WTC11 (cell line): ENCODE measurements around the gene LRRC75B. TPM values are rescaled to one million over a fixed set of nuclear protein-coding genes. Genes with fewer than 3 reads are reported as not detected.
A peak's percentile ranks its signal among the peaks of the same experiment; 100 is the strongest.

ENCODE experiments used
- ATAC-seq: fragments of 200-7000 bp; cut with Tn5 transposase; 2 replicates; pipeline ENCODE4 v1.10.0; 2021; ENCODE audit warnings: mild to moderate bottlenecking, moderate library complexity
- CTCF ChIA-PET: fragments of 300-600 bp; sonication (Branson Sonifier 250); formaldehyde crosslinking; loops from one replicate; lab custom pipeline; 2021; ENCODE audit warnings: antibody characterized with exemption; lab: Charles Lee
- POLR2A ChIA-PET: fragments of 350-600 bp; sonication (Branson Sonifier 250); formaldehyde crosslinking; loops from one replicate; lab custom pipeline; 2021; ENCODE audit warnings: antibody characterized with exemption; lab: Charles Lee
- DNase-seq: peaks from one replicate; pipeline ENCODE4 v3.0.0; 2021; ENCODE audit warnings: low spot score
- H3K27ac Mint-ChIP-seq: 2 replicates; pipeline ENCODE4 v1.8.0; 2021; ENCODE audit warnings: mixed read lengths
- H3K27me3 Mint-ChIP-seq: 2 replicates; pipeline ENCODE4 v1.8.0; 2021; ENCODE audit warnings: low read depth, mild to moderate bottlenecking, moderate library complexity, mixed read lengths
- H3K36me3 Mint-ChIP-seq: 2 replicates; pipeline ENCODE4 v1.8.0; 2021; ENCODE audit warnings: mixed read lengths
- H3K4me1 Mint-ChIP-seq: 2 replicates; pipeline ENCODE4 v1.8.0; 2022; ENCODE audit warnings: mixed read lengths
- H3K4me3 Mint-ChIP-seq: 2 replicates; pipeline ENCODE4 v1.8.0; 2021; ENCODE audit warnings: mild to moderate bottlenecking, moderate library complexity, mixed read lengths
- H3K9me3 Mint-ChIP-seq: 2 replicates; pipeline ENCODE4 v1.8.0; 2021; ENCODE audit warnings: mixed read lengths
- CREB1 ChIP-seq: sonication (generic); formaldehyde crosslinking; IDR thresholded peaks from 2 replicates; pipeline ENCODE4 v1.8.0; 2023; ENCODE audit warnings: mild to moderate bottlenecking, missing genetic modification reagents
- ELF4 ChIP-seq: sonication (generic); formaldehyde crosslinking; IDR thresholded peaks from 2 replicates; pipeline ENCODE4 v1.8.1; 2022; ENCODE audit warnings: low read depth, mild to moderate bottlenecking, moderate library complexity, missing genetic modification reagents
- FOXK1 ChIP-seq: sonication (generic); formaldehyde crosslinking; IDR thresholded peaks from 2 replicates; pipeline ENCODE4 v1.8.0; 2022; ENCODE audit warnings: mild to moderate bottlenecking, moderate library complexity, missing genetic modification reagents
- GABPB1 ChIP-seq: sonication (generic); formaldehyde crosslinking; IDR thresholded peaks from 2 replicates; pipeline ENCODE4 v1.8.1; 2023; ENCODE audit warnings: mild to moderate bottlenecking, missing genetic modification reagents
- GTF2I ChIP-seq: fragments of 250-450 bp; sonication (Bioruptor Pico); conservative IDR thresholded peaks from 2 replicates; pipeline ENCODE4 v1.4.0; 2021; ENCODE audit warnings: mild to moderate bottlenecking
- IRF2 ChIP-seq: sonication (generic); formaldehyde crosslinking; IDR thresholded peaks from 2 replicates; pipeline ENCODE4 v1.8.0; 2022; ENCODE audit warnings: low read depth, missing genetic modification reagents, borderline replicate concordance
- NR2C2 ChIP-seq: sonication (generic); formaldehyde crosslinking; IDR thresholded peaks from 2 replicates; pipeline ENCODE4 v1.8.0; 2022; ENCODE audit warnings: mild to moderate bottlenecking, missing genetic modification reagents
- RELA ChIP-seq: sonication (generic); formaldehyde crosslinking; IDR thresholded peaks from 2 replicates; pipeline ENCODE4 v1.8.1; 2022; ENCODE audit warnings: missing genetic modification reagents, mild to moderate bottlenecking, borderline replicate concordance
- SP1 ChIP-seq: sonication (generic); formaldehyde crosslinking; conservative IDR thresholded peaks from 2 replicates; pipeline ENCODE4 v1.8.1; 2022; ENCODE audit warnings: missing genetic modification reagents
- TCF7 ChIP-seq: sonication (generic); formaldehyde crosslinking; IDR thresholded peaks from 2 replicates; pipeline ENCODE4 v1.8.0; 2022; ENCODE audit warnings: mild to moderate bottlenecking, low read depth, missing genetic modification reagents, moderate library complexity
- ZNF121 ChIP-seq: sonication (generic); formaldehyde crosslinking; IDR thresholded peaks from 2 replicates; pipeline ENCODE4 v1.8.0; 2023; ENCODE audit warnings: missing genetic modification reagents
- ZNF671 ChIP-seq: fragments of 250-450 bp; sonication (Bioruptor Pico); IDR thresholded peaks from 2 replicates; pipeline ENCODE4 v1.8.0; 2021; ENCODE audit warnings: mild to moderate bottlenecking
- total RNA-seq: library from RNA; stranded (reverse); gene quantifications from 3 replicates; pipeline ENCODE4 v1.2.3, GENCODE V29; 2021
- TF ChIP-seq, protein P1 (sequence below): sonication (generic); formaldehyde crosslinking; IDR thresholded peaks from 2 replicates; pipeline ENCODE4 v1.8.0; 2022; ENCODE audit warnings: mild to moderate bottlenecking, missing genetic modification reagents
- TF ChIP-seq, protein P2 (sequence below): sonication (generic); formaldehyde crosslinking; IDR thresholded peaks from 2 replicates; pipeline ENCODE4 v1.8.1; 2022; ENCODE audit warnings: mild to moderate bottlenecking, missing genetic modification reagents, moderate library complexity, borderline replicate concordance
- TF ChIP-seq, protein P3 (sequence below): sonication (generic); formaldehyde crosslinking; IDR thresholded peaks from 2 replicates; pipeline ENCODE4 v1.8.1; 2022; ENCODE audit warnings: missing genetic modification reagents, borderline replicate concordance
- TF ChIP-seq, protein P4 (sequence below): sonication (generic); formaldehyde crosslinking; IDR thresholded peaks from 2 replicates; pipeline ENCODE4 v1.8.0; 2023; ENCODE audit warnings: mild to moderate bottlenecking, missing genetic modification reagents
- TF ChIP-seq, protein P5 (sequence below): fragments of 200-600 bp; IDR thresholded peaks from 2 replicates; pipeline ENCODE4 v1.8.0; 2022; ENCODE audit warnings: antibody characterized with exemption
- TF ChIP-seq, protein P6 (sequence below): fragments of 250-450 bp; sonication (Bioruptor Pico); IDR thresholded peaks from 2 replicates; pipeline ENCODE4 v1.9.0; 2021; ENCODE audit warnings: mild to moderate bottlenecking
- TF ChIP-seq, protein P7 (sequence below): sonication (generic); formaldehyde crosslinking; IDR thresholded peaks from 2 replicates; pipeline ENCODE4 v1.8.1; 2023; ENCODE audit warnings: mild to moderate bottlenecking, missing genetic modification reagents, moderate library complexity

Gene LRRC75B
- total RNA-seq, 1 experiment from 2014 or later = 19.2 TPM

DNA sequence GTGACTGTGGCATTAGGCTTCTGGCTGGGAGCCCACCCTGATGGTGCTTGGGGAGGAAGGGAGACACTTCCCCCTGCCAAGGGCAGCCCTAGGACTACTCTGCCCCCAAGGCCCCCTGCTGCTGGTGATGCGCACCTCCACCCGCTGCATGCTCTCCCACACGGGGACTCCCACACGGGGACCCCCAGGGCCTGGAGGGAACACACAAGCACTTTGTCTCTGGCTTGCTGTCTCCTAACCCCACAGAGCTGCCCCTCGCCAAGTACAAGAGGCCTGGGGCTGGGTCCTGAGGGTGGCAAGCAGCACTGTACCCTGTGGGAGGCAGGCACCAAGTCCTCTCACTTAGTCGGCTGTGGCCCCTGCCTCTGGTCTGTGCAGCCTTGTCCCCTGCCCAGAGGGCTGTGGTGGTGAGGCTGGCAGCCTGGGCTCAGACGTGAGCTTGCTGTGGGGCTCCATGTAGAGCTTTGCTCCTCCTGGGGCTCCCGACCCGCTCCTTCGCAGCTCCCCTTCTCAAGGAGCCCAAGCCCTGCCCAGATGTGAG lies 7.9 kb downstream of the LRRC75B start:
- Mint-ChIP-seq H3K36me3 (no peaks in the 10 kb centered on the region), H3K27me3 (no peaks in the 10 kb centered on the region), H3K9me3 (no peaks in the 10 kb centered on the region), H3K27ac (no peak overlapping the region), H3K4me3 (no peak overlapping the region), H3K4me1 (no peaks in the 10 kb centered on the region)
- no peak for ATAC-seq
- POLR2A ChIA-PET = interaction anchor here (0.6 to 1.3 kb wide), 2 partner anchors 8 to 480 kb away, joined by 3 to 4 read pairs; partner anchors contain the start of gene LRRC75B
- DNase-seq = no peak
- CTCF ChIA-PET = interaction anchor here (1.0 to 1.2 kb wide), 2 partner anchors 8 to 188 kb away, joined by 3 read pairs; partner anchors contain the start of gene LRRC75B
- TF ChIP-seq, protein P1, sequence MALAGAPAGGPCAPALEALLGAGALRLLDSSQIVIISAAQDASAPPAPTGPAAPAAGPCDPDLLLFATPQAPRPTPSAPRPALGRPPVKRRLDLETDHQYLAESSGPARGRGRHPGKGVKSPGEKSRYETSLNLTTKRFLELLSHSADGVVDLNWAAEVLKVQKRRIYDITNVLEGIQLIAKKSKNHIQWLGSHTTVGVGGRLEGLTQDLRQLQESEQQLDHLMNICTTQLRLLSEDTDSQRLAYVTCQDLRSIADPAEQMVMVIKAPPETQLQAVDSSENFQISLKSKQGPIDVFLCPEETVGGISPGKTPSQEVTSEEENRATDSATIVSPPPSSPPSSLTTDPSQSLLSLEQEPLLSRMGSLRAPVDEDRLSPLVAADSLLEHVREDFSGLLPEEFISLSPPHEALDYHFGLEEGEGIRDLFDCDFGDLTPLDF = no peak
- TF ChIP-seq ZNF671 (CRISPR knock-in tag) (no peak), ZNF121 (no peak), NR2C2 (CRISPR knock-in tag) (no peak), FOXK1 (CRISPR knock-in tag) (no peak), SP1 (CRISPR knock-in tag) (no peak)
- TF ChIP-seq, protein P2, sequence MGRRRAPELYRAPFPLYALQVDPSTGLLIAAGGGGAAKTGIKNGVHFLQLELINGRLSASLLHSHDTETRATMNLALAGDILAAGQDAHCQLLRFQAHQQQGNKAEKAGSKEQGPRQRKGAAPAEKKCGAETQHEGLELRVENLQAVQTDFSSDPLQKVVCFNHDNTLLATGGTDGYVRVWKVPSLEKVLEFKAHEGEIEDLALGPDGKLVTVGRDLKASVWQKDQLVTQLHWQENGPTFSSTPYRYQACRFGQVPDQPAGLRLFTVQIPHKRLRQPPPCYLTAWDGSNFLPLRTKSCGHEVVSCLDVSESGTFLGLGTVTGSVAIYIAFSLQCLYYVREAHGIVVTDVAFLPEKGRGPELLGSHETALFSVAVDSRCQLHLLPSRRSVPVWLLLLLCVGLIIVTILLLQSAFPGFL = no peak

DNA sequence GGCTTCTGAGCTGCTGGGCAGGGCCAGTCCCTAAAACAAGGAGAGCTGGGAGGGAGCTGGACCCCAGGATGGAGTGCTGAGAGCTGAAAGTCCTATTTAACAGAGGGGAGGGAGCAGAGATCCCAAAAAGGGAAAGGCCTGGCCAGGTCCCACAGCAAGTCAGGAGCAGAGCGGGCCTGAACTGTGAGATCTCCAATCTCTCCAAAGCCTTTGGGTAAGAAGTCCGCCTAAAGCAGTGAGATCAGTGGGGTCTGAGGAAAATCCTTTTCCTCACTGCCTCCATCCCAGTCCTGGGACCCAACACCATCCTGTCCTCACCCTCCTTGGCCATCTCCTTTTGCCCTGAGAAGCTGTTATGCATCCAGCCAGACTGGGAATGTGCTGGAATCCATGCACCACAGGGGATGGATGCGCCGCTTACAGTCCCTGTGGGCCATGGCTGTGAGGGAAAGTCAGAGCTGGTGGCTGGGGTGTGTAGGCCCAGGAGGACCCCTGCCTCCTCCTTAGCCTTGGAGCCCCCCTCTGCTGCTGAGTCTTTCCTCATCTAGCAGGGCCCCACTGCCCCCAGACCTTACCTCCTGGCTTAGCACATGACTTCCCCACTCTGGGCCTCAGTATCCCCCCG lies 8.6 kb downstream of the LRRC75B start:
- ATAC-seq = no peak
- CTCF ChIA-PET = interaction anchor here (1.0 to 1.2 kb wide), 2 partner anchors 9 to 188 kb away, joined by 3 read pairs; partner anchors contain the start of gene LRRC75B

DNA sequence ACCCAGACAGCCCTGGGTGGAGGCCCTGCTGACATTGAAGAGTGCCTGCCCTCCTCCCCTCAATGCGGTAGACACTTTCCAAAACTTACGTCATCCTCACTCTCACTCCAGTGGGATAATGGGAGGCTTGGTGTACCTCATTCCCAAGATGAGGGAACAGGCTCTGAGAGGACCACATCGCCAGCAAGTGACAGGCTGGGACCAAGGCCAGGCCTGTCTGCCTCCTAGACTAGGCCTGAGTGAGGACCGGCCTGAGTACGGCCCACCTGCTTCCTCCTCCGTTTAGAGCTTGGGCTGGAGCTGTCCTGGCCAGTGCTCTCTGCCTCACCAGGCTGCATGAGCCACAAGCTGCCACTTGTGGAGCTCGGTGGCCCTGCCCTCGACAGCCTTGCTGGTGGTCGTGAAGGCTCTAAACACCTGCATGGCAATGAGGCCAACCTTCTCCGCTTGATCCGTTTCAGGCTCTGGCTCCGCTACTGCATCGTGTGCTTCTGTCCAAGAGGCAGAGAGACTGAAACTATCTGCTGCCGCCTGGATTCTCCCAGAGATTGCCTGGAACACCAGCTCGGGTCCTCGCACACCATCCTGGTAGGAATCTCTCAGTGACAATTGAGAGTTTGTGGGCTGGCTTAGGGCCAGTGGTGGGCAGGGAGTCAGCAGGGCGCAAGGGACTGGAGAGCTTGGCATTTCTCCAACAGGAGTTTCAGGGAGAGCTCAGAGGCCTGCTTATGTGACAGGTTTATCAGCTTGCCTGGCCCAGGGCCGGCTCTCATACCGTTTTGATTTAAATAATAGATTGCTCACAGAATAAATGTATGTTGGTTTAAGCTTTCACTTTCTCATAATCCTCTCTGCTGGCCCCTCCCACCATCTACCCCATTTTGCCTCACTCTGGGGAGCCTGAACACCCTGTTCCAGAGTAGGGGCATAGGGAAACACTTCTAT lies 9.4 kb downstream of the LRRC75B start:
- ChIA-PET CTCF (interaction anchor here (0.9 to 1.2 kb wide), 3 partner anchors 10 to 219 kb away, joined by 3 read pairs; partner anchors contain the start of gene LRRC75B), POLR2A (interaction anchor here (0.7 to 1.3 kb wide), 2 partner anchors 10 to 17 kb away, joined by 3 to 4 read pairs; partner anchors contain the start of gene LRRC75B)
- H3K27me3 Mint-ChIP-seq = no peaks in the 10 kb centered on the region
- DNase-seq = no peak
- peak overlapping the region; percentile 76; the same call in 1 of the 2 replicates for H3K27ac Mint-ChIP-seq
- no peak overlapping the region for H3K4me3 Mint-ChIP-seq
- H3K4me1 Mint-ChIP-seq = no peaks in the 10 kb centered on the region
- ATAC-seq = no peak
- no peaks in the 10 kb centered on the region for H3K36me3 Mint-ChIP-seq
- H3K9me3 Mint-ChIP-seq = no peaks in the 10 kb centered on the region
- TF ChIP-seq ELF4 (CRISPR knock-in tag) = no peak
- TF ChIP-seq, protein P2 = no peak
- TF ChIP-seq, protein P3, sequence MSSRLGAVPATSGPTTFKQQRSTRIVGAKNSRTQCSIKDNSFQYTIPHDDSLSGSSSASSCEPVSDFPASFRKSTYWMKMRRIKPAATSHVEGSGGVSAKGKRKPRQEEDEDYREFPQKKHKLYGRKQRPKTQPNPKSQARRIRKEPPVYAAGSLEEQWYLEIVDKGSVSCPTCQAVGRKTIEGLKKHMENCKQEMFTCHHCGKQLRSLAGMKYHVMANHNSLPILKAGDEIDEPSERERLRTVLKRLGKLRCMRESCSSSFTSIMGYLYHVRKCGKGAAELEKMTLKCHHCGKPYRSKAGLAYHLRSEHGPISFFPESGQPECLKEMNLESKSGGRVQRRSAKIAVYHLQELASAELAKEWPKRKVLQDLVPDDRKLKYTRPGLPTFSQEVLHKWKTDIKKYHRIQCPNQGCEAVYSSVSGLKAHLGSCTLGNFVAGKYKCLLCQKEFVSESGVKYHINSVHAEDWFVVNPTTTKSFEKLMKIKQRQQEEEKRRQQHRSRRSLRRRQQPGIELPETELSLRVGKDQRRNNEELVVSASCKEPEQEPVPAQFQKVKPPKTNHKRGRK (CRISPR knock-in tag) = no peak
- TF ChIP-seq TCF7 = no peak
- no peak for TF ChIP-seq CREB1 (CRISPR knock-in tag)
- TF ChIP-seq, protein P4, sequence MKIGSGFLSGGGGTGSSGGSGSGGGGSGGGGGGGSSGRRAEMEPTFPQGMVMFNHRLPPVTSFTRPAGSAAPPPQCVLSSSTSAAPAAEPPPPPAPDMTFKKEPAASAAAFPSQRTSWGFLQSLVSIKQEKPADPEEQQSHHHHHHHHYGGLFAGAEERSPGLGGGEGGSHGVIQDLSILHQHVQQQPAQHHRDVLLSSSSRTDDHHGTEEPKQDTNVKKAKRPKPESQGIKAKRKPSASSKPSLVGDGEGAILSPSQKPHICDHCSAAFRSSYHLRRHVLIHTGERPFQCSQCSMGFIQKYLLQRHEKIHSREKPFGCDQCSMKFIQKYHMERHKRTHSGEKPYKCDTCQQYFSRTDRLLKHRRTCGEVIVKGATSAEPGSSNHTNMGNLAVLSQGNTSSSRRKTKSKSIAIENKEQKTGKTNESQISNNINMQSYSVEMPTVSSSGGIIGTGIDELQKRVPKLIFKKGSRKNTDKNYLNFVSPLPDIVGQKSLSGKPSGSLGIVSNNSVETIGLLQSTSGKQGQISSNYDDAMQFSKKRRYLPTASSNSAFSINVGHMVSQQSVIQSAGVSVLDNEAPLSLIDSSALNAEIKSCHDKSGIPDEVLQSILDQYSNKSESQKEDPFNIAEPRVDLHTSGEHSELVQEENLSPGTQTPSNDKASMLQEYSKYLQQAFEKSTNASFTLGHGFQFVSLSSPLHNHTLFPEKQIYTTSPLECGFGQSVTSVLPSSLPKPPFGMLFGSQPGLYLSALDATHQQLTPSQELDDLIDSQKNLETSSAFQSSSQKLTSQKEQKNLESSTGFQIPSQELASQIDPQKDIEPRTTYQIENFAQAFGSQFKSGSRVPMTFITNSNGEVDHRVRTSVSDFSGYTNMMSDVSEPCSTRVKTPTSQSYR = no peak
- TF ChIP-seq, protein P5, sequence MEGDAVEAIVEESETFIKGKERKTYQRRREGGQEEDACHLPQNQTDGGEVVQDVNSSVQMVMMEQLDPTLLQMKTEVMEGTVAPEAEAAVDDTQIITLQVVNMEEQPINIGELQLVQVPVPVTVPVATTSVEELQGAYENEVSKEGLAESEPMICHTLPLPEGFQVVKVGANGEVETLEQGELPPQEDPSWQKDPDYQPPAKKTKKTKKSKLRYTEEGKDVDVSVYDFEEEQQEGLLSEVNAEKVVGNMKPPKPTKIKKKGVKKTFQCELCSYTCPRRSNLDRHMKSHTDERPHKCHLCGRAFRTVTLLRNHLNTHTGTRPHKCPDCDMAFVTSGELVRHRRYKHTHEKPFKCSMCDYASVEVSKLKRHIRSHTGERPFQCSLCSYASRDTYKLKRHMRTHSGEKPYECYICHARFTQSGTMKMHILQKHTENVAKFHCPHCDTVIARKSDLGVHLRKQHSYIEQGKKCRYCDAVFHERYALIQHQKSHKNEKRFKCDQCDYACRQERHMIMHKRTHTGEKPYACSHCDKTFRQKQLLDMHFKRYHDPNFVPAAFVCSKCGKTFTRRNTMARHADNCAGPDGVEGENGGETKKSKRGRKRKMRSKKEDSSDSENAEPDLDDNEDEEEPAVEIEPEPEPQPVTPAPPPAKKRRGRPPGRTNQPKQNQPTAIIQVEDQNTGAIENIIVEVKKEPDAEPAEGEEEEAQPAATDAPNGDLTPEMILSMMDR = no peak

More for the DNA sequence above, 8.6 kb downstream of the LRRC75B start:
- no peaks in the 10 kb centered on the region for H3K9me3 Mint-ChIP-seq
- no peaks in the 10 kb centered on the region for H3K4me1 Mint-ChIP-seq
- no peaks in the 10 kb centered on the region for H3K27me3 Mint-ChIP-seq
- H3K36me3 Mint-ChIP-seq = no peaks in the 10 kb centered on the region
- no peak overlapping the region for H3K4me3 Mint-ChIP-seq
- no peak overlapping the region for H3K27ac Mint-ChIP-seq
- TF ChIP-seq, protein P6, sequence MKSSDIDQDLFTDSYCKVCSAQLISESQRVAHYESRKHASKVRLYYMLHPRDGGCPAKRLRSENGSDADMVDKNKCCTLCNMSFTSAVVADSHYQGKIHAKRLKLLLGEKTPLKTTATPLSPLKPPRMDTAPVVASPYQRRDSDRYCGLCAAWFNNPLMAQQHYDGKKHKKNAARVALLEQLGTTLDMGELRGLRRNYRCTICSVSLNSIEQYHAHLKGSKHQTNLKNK (CRISPR knock-in tag) = no peak
- no peak for TF ChIP-seq RELA
- no peak for TF ChIP-seq GABPB1 (CRISPR knock-in tag)
- TF ChIP-seq, protein P7, sequence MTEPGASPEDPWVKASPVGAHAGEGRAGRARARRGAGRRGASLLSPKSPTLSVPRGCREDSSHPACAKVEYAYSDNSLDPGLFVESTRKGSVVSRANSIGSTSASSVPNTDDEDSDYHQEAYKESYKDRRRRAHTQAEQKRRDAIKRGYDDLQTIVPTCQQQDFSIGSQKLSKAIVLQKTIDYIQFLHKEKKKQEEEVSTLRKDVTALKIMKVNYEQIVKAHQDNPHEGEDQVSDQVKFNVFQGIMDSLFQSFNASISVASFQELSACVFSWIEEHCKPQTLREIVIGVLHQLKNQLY (CRISPR knock-in tag) = no peak
- no peak for TF ChIP-seq GTF2I
- TF ChIP-seq IRF2 (CRISPR knock-in tag) = no peak
- DNase-seq = no peak
- POLR2A ChIA-PET = interaction anchor here (0.7 to 1.3 kb wide), 2 partner anchors 9 to 17 kb away, joined by 3 to 4 read pairs; partner anchors contain the start of gene LRRC75B
